Measurements from ENCODE around the gene C19orf67. TPM values are rescaled to one million over a fixed set of nuclear protein-coding genes. Genes with fewer than 3 reads are reported as not detected.

C19orf67 gene
- total RNA-seq, 1 experiment from 2014 or later = 0.39 TPM

DNA sequence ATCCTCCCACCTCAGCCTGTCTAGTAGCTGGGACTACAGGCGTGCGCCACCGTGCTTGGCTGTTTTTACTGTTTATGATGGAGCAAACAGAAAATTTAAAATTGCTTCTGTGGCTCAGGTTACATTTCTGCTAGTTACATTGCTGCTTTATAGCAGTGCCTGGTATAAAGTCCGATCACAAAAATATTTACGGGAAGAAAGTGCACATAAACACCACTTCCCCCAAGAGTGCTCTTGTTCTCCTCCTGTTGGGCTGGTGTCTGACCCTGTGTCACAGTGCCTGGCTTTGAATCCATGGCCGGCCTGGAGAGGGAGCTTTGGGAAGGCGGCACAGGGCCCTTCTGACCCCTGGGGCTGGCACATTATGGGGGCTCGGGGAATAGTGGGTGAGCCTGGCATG lies 20.1 kb upstream of the C19orf67 start:
- WGBS (ENCODE audit: extremely low coverage, insufficient read length, low lambda C conversion rate) = no CpG with 5 or more reads among the region's 8 CpGs
- H2BK15ac ChIP-seq (ENCODE audit: low read depth, low read length) = no peak overlapping the region
- no peaks in the 10 kb centered on the region for H3K9me3 Mint-ChIP-seq

More for the DNA sequence above, 20.1 kb upstream of the C19orf67 start:
- Histone ChIP-seq H2AFZ (ENCODE audit: low read length) (no peak overlapping the region), H3K79me2 (ENCODE audit: insufficient read depth, low read length) (no peaks in the 10 kb centered on the region), H2BK12ac (ENCODE audit: insufficient read length, low read depth, low read length) (no peak overlapping the region), H4K8ac (replicated peaks; ENCODE audit: insufficient read length, low read depth, low read length) (no peak overlapping the region), H2BK20ac (ENCODE audit: low read depth, low read length, poor library complexity, severe bottlenecking) (no peak overlapping the region), H4K91ac (ENCODE audit: insufficient read length, low read depth, low read length) (no peak overlapping the region), H3K23me2 (ENCODE audit: insufficient read length, low read depth, low read length, poor library complexity, severe bottlenecking) (no peaks in the 10 kb centered on the region), H3K9me3 (ENCODE audit: control insufficient read depth, low read depth, low read length) (no peaks in the 10 kb centered on the region), H3K14ac (ENCODE audit: insufficient read depth, low read length) (no peak overlapping the region), H3K27me3 (ENCODE audit: insufficient read depth, low read length) (no peaks in the 10 kb centered on the region), H3T11ph (ENCODE audit: low read length) (no peak overlapping the region), H3K4me2 (ENCODE audit: insufficient read depth, insufficient read length, low read length) (no peak overlapping the region), H3K18ac (ENCODE audit: insufficient read length, low read depth, low read length) (no peak overlapping the region), H4K20me1 (ENCODE audit: control insufficient read depth, insufficient read depth, insufficient read length) (no peaks in the 10 kb centered on the region), H2BK120ac (ENCODE audit: low read depth, low read length, poor library complexity, severe bottlenecking) (no peak overlapping the region), H3K56ac (ENCODE audit: insufficient read length, low read depth, low read length) (no peak overlapping the region), H2AK5ac (ENCODE audit: insufficient read length, low read length) (no peak overlapping the region), H3K9ac (ENCODE audit: extremely low read depth, insufficient read length, low read length) (no peak overlapping the region), H3K27ac (ENCODE audit: insufficient read length, low read depth, low read length) (no peak overlapping the region), H3K79me1 (ENCODE audit: insufficient read depth, low read depth, low read length, poor library complexity, severe bottlenecking) (no peaks in the 10 kb centered on the region), H3K23ac (ENCODE audit: insufficient read length, low read depth, low read length) (no peak overlapping the region), H3K4ac (ENCODE audit: low read depth, low read length) (no peak overlapping the region), H4K5ac (ENCODE audit: insufficient read length, low read depth, low read length) (no peak overlapping the region), H3K4me1 (ENCODE audit: insufficient read depth, low read length) (no peaks in the 10 kb centered on the region), H2BK5ac (ENCODE audit: insufficient read length, low read length) (no peak overlapping the region)
- no peak for DNase-seq
- no peaks in the 10 kb centered on the region for H3K4me1 Mint-ChIP-seq
- no peak overlapping the region; a peak in 1 of 5 replicates for H3K4me3 Mint-ChIP-seq
- peaks cover 2 to 19% (median 6%) of the 10 kb centered on the region in 3 experiments; a peak in 4 of 7 replicates for H3K36me3 Mint-ChIP-seq (ENCODE audit: insufficient read depth in 1 of 3, low read depth in 3 of 3)
- H3K27ac Mint-ChIP-seq = no peak overlapping the region
- no peaks in the 10 kb centered on the region for H3K27me3 Mint-ChIP-seq (ENCODE audit: low read depth)
- TF ChIP-seq, protein P1, sequence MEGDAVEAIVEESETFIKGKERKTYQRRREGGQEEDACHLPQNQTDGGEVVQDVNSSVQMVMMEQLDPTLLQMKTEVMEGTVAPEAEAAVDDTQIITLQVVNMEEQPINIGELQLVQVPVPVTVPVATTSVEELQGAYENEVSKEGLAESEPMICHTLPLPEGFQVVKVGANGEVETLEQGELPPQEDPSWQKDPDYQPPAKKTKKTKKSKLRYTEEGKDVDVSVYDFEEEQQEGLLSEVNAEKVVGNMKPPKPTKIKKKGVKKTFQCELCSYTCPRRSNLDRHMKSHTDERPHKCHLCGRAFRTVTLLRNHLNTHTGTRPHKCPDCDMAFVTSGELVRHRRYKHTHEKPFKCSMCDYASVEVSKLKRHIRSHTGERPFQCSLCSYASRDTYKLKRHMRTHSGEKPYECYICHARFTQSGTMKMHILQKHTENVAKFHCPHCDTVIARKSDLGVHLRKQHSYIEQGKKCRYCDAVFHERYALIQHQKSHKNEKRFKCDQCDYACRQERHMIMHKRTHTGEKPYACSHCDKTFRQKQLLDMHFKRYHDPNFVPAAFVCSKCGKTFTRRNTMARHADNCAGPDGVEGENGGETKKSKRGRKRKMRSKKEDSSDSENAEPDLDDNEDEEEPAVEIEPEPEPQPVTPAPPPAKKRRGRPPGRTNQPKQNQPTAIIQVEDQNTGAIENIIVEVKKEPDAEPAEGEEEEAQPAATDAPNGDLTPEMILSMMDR (conservative IDR thresholded peaks at IDR 0.05) = no peak

Measured in H9 (cell line).